Measurements from ENCODE around the gene CREBRF. TPM values are rescaled to one million over a fixed set of nuclear protein-coding genes. Genes with fewer than 3 reads are reported as not detected.
A peak's percentile ranks its signal among the peaks of the same experiment; 100 is the strongest.
"Not testable (repeated sequence)": the region's sequence is repeated elsewhere in the genome, so short reads cannot be mapped to it uniquely, and the experiment has no call there.

The CREBRF gene
- total and polyA plus RNA-seq, 7 experiments from 2014 or later = 18.9 to 105 (median 100) TPM

GRCh38 chr5:173114536-173114935 lies 58.4 kb downstream of the CREBRF start:
- Mint-ChIP-seq H3K36me3 (peaks cover 3 to 67% (median 41%) of the 10 kb centered on the region in 5 donors), H3K4me1 (peaks cover 0 to 7% (median 0%) of the 10 kb centered on the region in 7 donors), H3K27me3 (no peaks in the 10 kb centered on the region), H3K4me3 (no peak overlapping the region), H3K9me3 (peaks cover 0 to 11% (median 2%) of the 10 kb centered on the region in 11 donors), H3K27ac (peak overlapping the region in 2 of 9 donors; percentile 37 to 42)
- POLR2A ChIA-PET = interaction anchor here (0.5 kb wide), 1 partner anchor 10 kb away, joined by 3 read pairs; no protein-coding TSS in a partner anchor
- DNase-seq (no peak), ATAC-seq (no peak)
- Histone ChIP-seq H3K4me3 (ENCODE audit: low read length) (no peak overlapping the region), H3K9me3 (ENCODE audit: control insufficient read depth in 2 of 3, low read length in 3 of 3) (no peaks in the 10 kb centered on the region), H3K36me3 (ENCODE audit: control insufficient read depth in 2 of 3, insufficient read depth in 3 of 3, low read length in 3 of 3) (peaks cover 6 to 71% (median 8%) of the 10 kb centered on the region in 3 experiments), H3K4me1 (ENCODE audit: control insufficient read depth in 2 of 2, insufficient read depth in 2 of 2, low read length in 2 of 2) (no peaks in the 10 kb centered on the region), H3K27ac (ENCODE audit: low read depth, low read length) (no peak overlapping the region), H3K27me3 (ENCODE audit: control insufficient read depth in 2 of 2, insufficient read depth in 2 of 2, low read length in 2 of 2) (no peaks in the 10 kb centered on the region)
- intact Hi-C loops (cut with micrococcal nuclease) = no loop called here
- CTCF ChIA-PET = no interaction called here

- peaks cover 0 to 63% (median 44%) of the 10 kb centered on the region in 5 donors for H3K36me3 Mint-ChIP-seq
- ATAC-seq (no peak), DNase-seq (no peak)
- H3K4me3 Mint-ChIP-seq = no peak overlapping the region
- H3K27ac ChIP-seq (ENCODE audit: low read depth, low read length) = no peak overlapping the region
- peaks cover 0 to 19% (median 5%) of the 10 kb centered on the region in 11 donors for H3K9me3 Mint-ChIP-seq
- ChIA-PET CTCF (no interaction called here), POLR2A (no interaction called here)
- H3K27ac Mint-ChIP-seq = peak overlapping the region in 1 of 9 donors; percentile 65
- no peak overlapping the region for H3K4me3 ChIP-seq (ENCODE audit: low read length)
- H3K27me3 ChIP-seq (ENCODE audit: control insufficient read depth in 2 of 2, insufficient read depth in 2 of 2, low read length in 2 of 2) = no peaks in the 10 kb centered on the region
- peaks cover 10 to 47% (median 10%) of the 10 kb centered on the region in 3 experiments for H3K36me3 ChIP-seq (ENCODE audit: control insufficient read depth in 2 of 3, insufficient read depth in 3 of 3, low read length in 3 of 3)
- no peaks in the 10 kb centered on the region for H3K9me3 ChIP-seq (ENCODE audit: control insufficient read depth in 2 of 3, low read length in 3 of 3)
- intact Hi-C loops (cut with micrococcal nuclease) = loop anchor here in 1 of 2 donors (2.0 kb wide), 1 partner anchor 19 kb away; no protein-coding TSS in a partner anchor
- no peaks in the 10 kb centered on the region for H3K27me3 Mint-ChIP-seq
- H3K4me1 ChIP-seq (ENCODE audit: control insufficient read depth in 2 of 2, insufficient read depth in 2 of 2, low read length in 2 of 2) = no peaks in the 10 kb centered on the region
- H3K4me1 Mint-ChIP-seq = peaks cover 0 to 3% (median 0%) of the 10 kb centered on the region in 7 donors
Observed at GRCh38 chr5:173119719-173120118, 63.6 kb downstream of the CREBRF start.

GRCh38 chr5:173123416-173123815 lies 67.3 kb downstream of the CREBRF start:
- peaks cover 8 to 54% (median 13%) of the 10 kb centered on the region in 3 experiments for H3K36me3 ChIP-seq (ENCODE audit: control insufficient read depth in 2 of 3, insufficient read depth in 3 of 3, low read length in 3 of 3)
- peaks cover 0 to 71% (median 53%) of the 10 kb centered on the region in 5 donors for H3K36me3 Mint-ChIP-seq

GRCh38 chr5:173132166-173132565 lies 76.0 kb downstream of the CREBRF start:
- peaks cover 0 to 35% (median 9%) of the 10 kb centered on the region in 3 experiments for H3K36me3 ChIP-seq (ENCODE audit: control insufficient read depth in 2 of 3, insufficient read depth in 3 of 3, low read length in 3 of 3)
- DNase-seq; ATAC-seq; H3K27me3 ChIP-seq (ENCODE audit: control insufficient read depth in 2 of 2, insufficient read depth in 2 of 2, low read length in 2 of 2); H3K27ac Mint-ChIP-seq; H3K9me3 Mint-ChIP-seq; intact Hi-C loops (cut with micrococcal nuclease); H3K4me1 Mint-ChIP-seq; POLR2A ChIA-PET; H3K4me3 Mint-ChIP-seq; H3K4me3 ChIP-seq (ENCODE audit: low read length); H3K4me1 ChIP-seq (ENCODE audit: control insufficient read depth in 2 of 2, insufficient read depth in 2 of 2, low read length in 2 of 2); H3K9me3 ChIP-seq (ENCODE audit: control insufficient read depth in 2 of 3, low read length in 3 of 3); H3K27me3 Mint-ChIP-seq; H3K27ac ChIP-seq (ENCODE audit: low read depth, low read length): not testable (repeated sequence)
- CTCF ChIA-PET = interaction anchor here (1.1 kb wide), 1 partner anchor 13 kb away, joined by 3 read pairs; no protein-coding TSS in a partner anchor
- peaks cover 0 to 27% (median 17%) of the 10 kb centered on the region in 5 donors for H3K36me3 Mint-ChIP-seq

More at GRCh38 chr5:173123416-173123815, 67.3 kb downstream of the CREBRF start:
- no peaks in the 10 kb centered on the region for H3K9me3 ChIP-seq (ENCODE audit: control insufficient read depth in 2 of 3, low read length in 3 of 3)
- no peak overlapping the region for H3K4me3 Mint-ChIP-seq
- no peak for DNase-seq
- H3K9me3 Mint-ChIP-seq = peaks cover 0 to 15% (median 4%) of the 10 kb centered on the region in 11 donors
- no peaks in the 10 kb centered on the region for H3K27me3 Mint-ChIP-seq
- CTCF ChIA-PET = no interaction called here
- ATAC-seq = no peak
- intact Hi-C loops (cut with micrococcal nuclease) = no loop called here
- no peak overlapping the region for H3K4me3 ChIP-seq (ENCODE audit: low read length)
- H3K27ac Mint-ChIP-seq = no peak overlapping the region
- H3K27me3 ChIP-seq (ENCODE audit: control insufficient read depth in 2 of 2, insufficient read depth in 2 of 2, low read length in 2 of 2) = no peaks in the 10 kb centered on the region
- no peaks in the 10 kb centered on the region for H3K4me1 ChIP-seq (ENCODE audit: control insufficient read depth in 2 of 2, insufficient read depth in 2 of 2, low read length in 2 of 2)
- H3K4me1 Mint-ChIP-seq = peaks cover 0 to 11% (median 3%) of the 10 kb centered on the region in 7 donors
- POLR2A ChIA-PET = interaction anchor here (0.7 kb wide), 1 partner anchor 1751 kb away, joined by 3 read pairs; no protein-coding TSS in a partner anchor
- no peak overlapping the region for H3K27ac ChIP-seq (ENCODE audit: low read depth, low read length)

GRCh38 chr5:173138707-173139106 lies 82.6 kb downstream of the CREBRF start:
- Histone ChIP-seq H3K27ac (ENCODE audit: low read depth, low read length) (no peak overlapping the region), H3K4me3 (ENCODE audit: low read length) (no peak overlapping the region), H3K27me3 (ENCODE audit: control insufficient read depth in 2 of 2, insufficient read depth in 2 of 2, low read length in 2 of 2) (no peaks in the 10 kb centered on the region), H3K4me1 (ENCODE audit: control insufficient read depth in 2 of 2, insufficient read depth in 2 of 2, low read length in 2 of 2) (no peaks in the 10 kb centered on the region), H3K9me3 (ENCODE audit: control insufficient read depth in 2 of 3, low read length in 3 of 3) (no peaks in the 10 kb centered on the region), H3K36me3 (ENCODE audit: control insufficient read depth in 2 of 3, insufficient read depth in 3 of 3, low read length in 3 of 3) (peaks cover 0 to 17% (median 2%) of the 10 kb centered on the region in 3 experiments)
- H3K4me1 Mint-ChIP-seq = peaks cover 0 to 4% (median 0%) of the 10 kb centered on the region in 7 donors
- ATAC-seq (no peak), DNase-seq (no peak)
- ChIA-PET POLR2A (no interaction called here), CTCF (interaction anchor here (0.7 kb wide), 1 partner anchor 65 kb away, joined by 3 read pairs; no protein-coding TSS in a partner anchor)
- no peak overlapping the region for H3K4me3 Mint-ChIP-seq
- H3K9me3 Mint-ChIP-seq = no peaks in the 10 kb centered on the region
- intact Hi-C loops (cut with micrococcal nuclease) = loop anchor here in 1 of 2 donors (2.0 kb wide), 1 partner anchor 18 kb away; no protein-coding TSS in a partner anchor
- peak overlapping the region in 1 of 9 donors; percentile 43 for H3K27ac Mint-ChIP-seq
- no peaks in the 10 kb centered on the region for H3K27me3 Mint-ChIP-seq
- H3K36me3 Mint-ChIP-seq = peaks cover 0 to 9% (median 0%) of the 10 kb centered on the region in 5 donors

- Mint-ChIP-seq H3K27me3 (no peaks in the 10 kb centered on the region), H3K36me3 (peaks cover 0 to 9% (median 0%) of the 10 kb centered on the region in 5 donors), H3K4me1 (peaks cover 0 to 11% (median 4%) of the 10 kb centered on the region in 7 donors), H3K9me3 (peaks cover 0 to 5% (median 0%) of the 10 kb centered on the region in 11 donors), H3K27ac (peak overlapping the region in 4 of 9 donors; percentile 9 to 83 (median 38)), H3K4me3 (no peak overlapping the region)
- ChIA-PET POLR2A (no interaction called here), CTCF (interaction anchor here (1.1 to 1.8 kb wide), 3 partner anchors 129 to 161 kb away, joined by 4 to 6 read pairs (median 4); partner anchors contain the start of gene ATP6V0E1)
- H3K4me1 ChIP-seq (ENCODE audit: control insufficient read depth in 2 of 2, insufficient read depth in 2 of 2, low read length in 2 of 2) = no peaks in the 10 kb centered on the region
- no peaks in the 10 kb centered on the region for H3K9me3 ChIP-seq (ENCODE audit: control insufficient read depth in 2 of 3, low read length in 3 of 3)
- ATAC-seq (no peak), DNase-seq (no peak)
- intact Hi-C loops (cut with micrococcal nuclease) = loop anchor here (2.0 to 10.0 kb wide), 3 partner anchors 19 to 955 kb away; partner anchors contain the start of gene STK10 (in 1 of the 2)
- no peak overlapping the region for H3K4me3 ChIP-seq (ENCODE audit: low read length)
- no peaks in the 10 kb centered on the region for H3K27me3 ChIP-seq (ENCODE audit: control insufficient read depth in 2 of 2, insufficient read depth in 2 of 2, low read length in 2 of 2)
- no peak overlapping the region for H3K27ac ChIP-seq (ENCODE audit: low read depth, low read length)
- H3K36me3 ChIP-seq (ENCODE audit: control insufficient read depth in 2 of 3, insufficient read depth in 3 of 3, low read length in 3 of 3) = peaks cover 0 to 17% (median 0%) of the 10 kb centered on the region in 3 experiments
Observed at GRCh38 chr5:173139631-173140030, 83.5 kb downstream of the CREBRF start.

Data from naive thymus-derived CD4-positive, alpha-beta T cell (primary cell).